HEK293 (cell line): ENCODE data around the gene CLDN15.
A peak's percentile ranks its signal among the peaks of the same experiment; 100 is the strongest.

ENCODE experiments used
- CTCF ChIA-PET: fragments of 350-600 bp; formaldehyde crosslinking; extraction: SDS; loops from one replicate; lab custom pipeline; 2021; ENCODE audit warnings: antibody characterized with exemption; lab: Yijun Ruan, JAX
- POLR2A ChIA-PET: fragments of 300-600 bp; formaldehyde crosslinking; extraction: SDS; loops from one replicate; lab custom pipeline; 2020; ENCODE audit warnings: antibody characterized with exemption, inconsistent platforms; lab: Yijun Ruan, JAX
- H3K27ac ChIP-seq: fragments of 200-500 bp; sonication (Bioruptor generic); 2 replicates; pipeline ENCODE4 v1.5.1; 2014; ENCODE audit warnings: low read depth, low read length, control low read depth, inconsistent platforms; ENCODE audit errors: extremely low read depth
- H3K36me3 ChIP-seq, 2 experiments: fragments of 200-500 bp in 1 of 2; sonication (Bioruptor generic) in 1 of 2; 1 replicate in 1 of 2; 2 replicates in 1 of 2; pipeline ENCODE4 v1.5.1; 2014 to 2017; ENCODE audit warnings: inconsistent platforms in 2 of 2, low read length in 2 of 2; ENCODE audit not compliant: control insufficient read depth in 2 of 2, insufficient read depth in 1 of 2
- H3K4me1 ChIP-seq: fragments of 200-500 bp; sonication (Bioruptor generic); 2 replicates; pipeline ENCODE4 v1.5.1; 2014; ENCODE audit warnings: mild to moderate bottlenecking, low read length, inconsistent platforms; ENCODE audit not compliant: control insufficient read depth, insufficient read depth
- H3K4me3 ChIP-seq: 2 replicates; pipeline ENCODE4 v1.5.1; 2011; ENCODE audit warnings: low read depth, mild to moderate bottlenecking, control low read depth, low read length, moderate library complexity
- H3K9me3 ChIP-seq: fragments of 200-500 bp; sonication (Bioruptor generic); 2 replicates; pipeline ENCODE4 v1.5.1; 2014; ENCODE audit warnings: low read depth, low read length, inconsistent platforms; ENCODE audit not compliant: control insufficient read depth, insufficient read depth
- IKZF3 ChIP-seq: fragments of 450-650 bp; IDR thresholded peaks from 2 replicates; pipeline ENCODE4 v1.5.0; 2018; ENCODE audit warnings: missing biosample characterization, mild to moderate bottlenecking, missing genetic modification characterization, moderate library complexity
- KLF1 ChIP-seq: fragments of 450-650 bp; formaldehyde crosslinking; IDR thresholded peaks from 2 replicates; pipeline ENCODE4 v1.5.1; 2016; ENCODE audit warnings: missing biosample characterization, missing genetic modification characterization
- KLF7 ChIP-seq: fragments of 450-650 bp; formaldehyde crosslinking; IDR thresholded peaks from 2 replicates; pipeline ENCODE4 v1.5.1; 2016; ENCODE audit warnings: missing biosample characterization, missing genetic modification characterization, borderline replicate concordance
- REPIN1 ChIP-seq: fragments of 450-650 bp; formaldehyde crosslinking; IDR thresholded peaks from 2 replicates; pipeline ENCODE4 v1.5.1; 2017; ENCODE audit warnings: missing biosample characterization, missing genetic modification characterization, low read depth
- SCRT2 ChIP-seq: fragments of 450-650 bp; formaldehyde crosslinking; IDR thresholded peaks from 2 replicates; pipeline ENCODE4 v1.5.1; 2016; ENCODE audit warnings: missing biosample characterization, missing genetic modification characterization
- SP3 ChIP-seq: fragments of 450-650 bp; formaldehyde crosslinking; IDR thresholded peaks from 2 replicates; pipeline ENCODE4 v1.5.1; 2016; ENCODE audit warnings: missing biosample characterization, missing genetic modification characterization
- YY1 ChIP-seq: fragments of 450-650 bp; formaldehyde crosslinking; IDR thresholded peaks from 2 replicates; pipeline ENCODE4 v1.5.1; 2018; ENCODE audit warnings: missing biosample characterization, missing genetic modification characterization
- ZBTB8A ChIP-seq: fragments of 450-650 bp; formaldehyde crosslinking; IDR thresholded peaks from 2 replicates; pipeline ENCODE4 v1.5.1; 2016; ENCODE audit warnings: missing biosample characterization, missing genetic modification characterization
- ZNF112 ChIP-seq: fragments of 450-650 bp; formaldehyde crosslinking; IDR thresholded peaks from 2 replicates; pipeline ENCODE4 v1.5.0; 2017; ENCODE audit warnings: missing biosample characterization, missing genetic modification characterization
- ZNF223 ChIP-seq: fragments of 450-650 bp; formaldehyde crosslinking; IDR thresholded peaks from 2 replicates; pipeline ENCODE4 v1.5.1; 2016; ENCODE audit warnings: missing biosample characterization, missing genetic modification characterization
- ZNF280C ChIP-seq: fragments of 450-650 bp; formaldehyde crosslinking; IDR thresholded peaks from 2 replicates; pipeline ENCODE4 v1.5.1; 2016; ENCODE audit warnings: missing biosample characterization, missing genetic modification characterization
- ZNF433 ChIP-seq: fragments of 450-650 bp; formaldehyde crosslinking; IDR thresholded peaks from 2 replicates; pipeline ENCODE4 v1.5.1; 2016; ENCODE audit warnings: missing biosample characterization, missing genetic modification characterization, low read depth
- ZNF514 ChIP-seq: fragments of 450-650 bp; formaldehyde crosslinking; IDR thresholded peaks from 2 replicates; pipeline ENCODE4 v1.5.1; 2016; ENCODE audit warnings: missing biosample characterization, missing genetic modification characterization
- ZNF518A ChIP-seq: fragments of 450-650 bp; formaldehyde crosslinking; conservative IDR thresholded peaks from 2 replicates; pipeline ENCODE4 v1.5.1; 2016; ENCODE audit warnings: low read depth, missing biosample characterization, missing genetic modification characterization
- ZNF560 ChIP-seq: fragments of 450-650 bp; formaldehyde crosslinking; IDR thresholded peaks from 2 replicates; pipeline ENCODE4 v1.5.1; 2017; ENCODE audit warnings: missing biosample characterization, missing genetic modification characterization, borderline replicate concordance
- ZNF610 ChIP-seq: fragments of 450-650 bp; formaldehyde crosslinking; IDR thresholded peaks from 2 replicates; pipeline ENCODE4 v1.5.1; 2016; ENCODE audit warnings: missing biosample characterization, missing genetic modification characterization, borderline replicate concordance
- ZNF645 ChIP-seq: fragments of 450-650 bp; formaldehyde crosslinking; IDR thresholded peaks from 2 replicates; pipeline ENCODE4; 2016; ENCODE audit warnings: missing biosample characterization, missing genetic modification characterization
- ZNF692 ChIP-seq: fragments of 450-650 bp; formaldehyde crosslinking; IDR thresholded peaks from 2 replicates; pipeline ENCODE4 v1.5.1; 2016; ENCODE audit warnings: missing biosample characterization, missing genetic modification characterization
- ZNF704 ChIP-seq: fragments of 450-650 bp; formaldehyde crosslinking; IDR thresholded peaks from 2 replicates; pipeline ENCODE4 v1.5.1; 2016; ENCODE audit warnings: missing biosample characterization, missing genetic modification characterization
- ZNF768 ChIP-seq: fragments of 450-650 bp; formaldehyde crosslinking; IDR thresholded peaks from 2 replicates; pipeline ENCODE4 v1.5.1; 2018; ENCODE audit warnings: missing biosample characterization, mild to moderate bottlenecking, missing genetic modification characterization
- ZSCAN23 ChIP-seq: fragments of 450-650 bp; formaldehyde crosslinking; IDR thresholded peaks from 2 replicates; pipeline ENCODE4 v1.5.1; 2016; ENCODE audit warnings: missing biosample characterization, missing genetic modification characterization
- ZSCAN4 ChIP-seq: fragments of 450-650 bp; formaldehyde crosslinking; IDR thresholded peaks from 2 replicates; pipeline ENCODE4 v1.5.1; 2017; ENCODE audit warnings: missing biosample characterization, missing genetic modification characterization

Gene CLDN15

GRCh38 chr7:101232141-101232850 lies 5.3 kb downstream of the CLDN15 start:
- no peaks in the 10 kb centered on the region for H3K4me1 ChIP-seq
- CTCF ChIA-PET: interaction anchor here (1.6 kb wide), 1 partner anchor 12 kb away, joined by 4 read pairs; no protein-coding TSS in a partner anchor
- H3K36me3 ChIP-seq: peaks cover 0 to 11% of the 10 kb centered on the region in 2 experiments; a peak in 2 of 3 replicates
- no peaks in the 10 kb centered on the region for H3K9me3 ChIP-seq
- H3K27ac ChIP-seq: no peak overlapping the region
- POLR2A ChIA-PET: interaction anchor here (0.7 to 2.5 kb wide), 2 partner anchors 14 to 20 kb away, joined by 3 to 9 read pairs; partner anchors contain the start of genes PLOD3 and ZNHIT1
- H3K4me3 ChIP-seq: peak overlapping the region; percentile 30
- no peak for TF ChIP-seq REPIN1
- no peak for TF ChIP-seq ZNF518A (tag by site-specific recombination)
- TF ChIP-seq ZNF280C (tag by site-specific recombination): no peak
- no peak for TF ChIP-seq ZNF514
- TF ChIP-seq SCRT2 (tag by site-specific recombination): no peak
- TF ChIP-seq YY1: no peak
- no peak for TF ChIP-seq ZNF768 (tag by site-specific recombination)
- TF ChIP-seq KLF1 (tag by site-specific recombination): peak; percentile 32
- peak; percentile 58; the same call in 1 of the 2 replicates for TF ChIP-seq ZNF692 (tag by site-specific recombination)

- Histone ChIP-seq H3K4me1 (no peaks in the 10 kb centered on the region), H3K36me3 (peaks cover 0 to 10% of the 10 kb centered on the region in 2 experiments; a peak in 2 of 3 replicates), H3K9me3 (no peaks in the 10 kb centered on the region)
- POLR2A ChIA-PET: interaction anchor here (2.5 kb wide), 1 partner anchor 14 kb away, joined by 9 read pairs; the partner anchor contains the start of genes PLOD3 and ZNHIT1
- no peak for TF ChIP-seq ZSCAN23 (tag by site-specific recombination)
- no peak for TF ChIP-seq SCRT2 (tag by site-specific recombination)
- no peak for TF ChIP-seq IKZF3 (tag by site-specific recombination)
- no peak for TF ChIP-seq ZNF223
- no peak for TF ChIP-seq ZNF560 (tag by site-specific recombination)
- TF ChIP-seq ZNF610: no peak
- TF ChIP-seq ZNF433 (tag by site-specific recombination): no peak
- TF ChIP-seq SP3 (tag by site-specific recombination): no peak
- no peak for TF ChIP-seq ZBTB8A (tag by site-specific recombination)
- no peak for TF ChIP-seq ZSCAN4
- no peak for TF ChIP-seq KLF7 (tag by site-specific recombination)
- TF ChIP-seq ZNF645 (tag by site-specific recombination): no peak
- TF ChIP-seq ZNF112 (tag by site-specific recombination): no peak
- TF ChIP-seq ZNF704: no peak
- TF ChIP-seq, all 188 proteins: peak for 0
- CTCF ChIA-PET: interaction anchor here (1.0 kb wide), 1 partner anchor 13 kb away, joined by 5 read pairs; no protein-coding TSS in a partner anchor
- Histone ChIP-seq H3K27ac (no peak overlapping the region), H3K4me3 (no peak overlapping the region)
These were observed 6.0 kb downstream of the CLDN15 start for GRCh38 chr7:101231644-101232043.
